HUDEP-2 (cell line): ENCODE data around the gene DNAJB2.
"Not testable (repeated sequence)": the region's sequence is repeated elsewhere in the genome, so short reads cannot be mapped to it uniquely, and the experiment has no call there.

Experiments used
- DNase-seq, 76 experiments: peaks; one replicate each; lab custom pipeline; 2025; ENCODE audit not compliant: unreplicated experiment in 76 of 76; lab: John Stamatoyannopoulos, UW

Gene DNAJB2

DNA sequence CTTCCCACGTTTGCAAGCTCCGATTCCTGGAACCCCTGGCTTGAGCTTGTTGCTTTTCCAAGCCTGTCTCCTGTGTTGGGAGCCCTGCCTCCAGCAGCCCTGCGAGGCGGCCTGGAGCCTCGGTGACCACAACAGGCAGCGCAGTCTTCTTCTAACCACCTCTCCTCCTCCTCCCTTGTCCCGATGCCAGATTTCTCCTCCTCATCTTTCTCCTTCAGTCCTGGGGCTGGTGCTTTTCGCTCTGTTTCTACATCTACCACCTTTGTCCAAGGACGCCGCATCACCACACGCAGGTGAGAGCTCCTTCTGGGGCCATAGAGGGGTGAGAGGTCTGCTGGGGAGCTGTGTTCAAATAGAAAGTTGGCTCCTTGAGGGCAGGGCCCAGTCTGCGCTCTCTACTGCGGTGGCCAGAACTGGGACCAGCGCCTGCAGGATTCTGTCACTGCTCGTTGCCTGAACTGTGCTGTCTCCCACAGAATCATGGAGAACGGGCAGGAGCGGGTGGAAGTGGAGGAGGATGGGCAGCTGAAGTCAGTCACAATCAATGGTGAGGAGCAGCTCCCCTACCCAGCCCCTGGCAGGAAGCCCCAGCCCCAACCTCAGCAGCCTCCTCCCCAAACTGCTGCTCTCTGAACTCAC lies 3.9 kb downstream of the DNAJB2 start:
- no peak for DNase-seq

DNA sequence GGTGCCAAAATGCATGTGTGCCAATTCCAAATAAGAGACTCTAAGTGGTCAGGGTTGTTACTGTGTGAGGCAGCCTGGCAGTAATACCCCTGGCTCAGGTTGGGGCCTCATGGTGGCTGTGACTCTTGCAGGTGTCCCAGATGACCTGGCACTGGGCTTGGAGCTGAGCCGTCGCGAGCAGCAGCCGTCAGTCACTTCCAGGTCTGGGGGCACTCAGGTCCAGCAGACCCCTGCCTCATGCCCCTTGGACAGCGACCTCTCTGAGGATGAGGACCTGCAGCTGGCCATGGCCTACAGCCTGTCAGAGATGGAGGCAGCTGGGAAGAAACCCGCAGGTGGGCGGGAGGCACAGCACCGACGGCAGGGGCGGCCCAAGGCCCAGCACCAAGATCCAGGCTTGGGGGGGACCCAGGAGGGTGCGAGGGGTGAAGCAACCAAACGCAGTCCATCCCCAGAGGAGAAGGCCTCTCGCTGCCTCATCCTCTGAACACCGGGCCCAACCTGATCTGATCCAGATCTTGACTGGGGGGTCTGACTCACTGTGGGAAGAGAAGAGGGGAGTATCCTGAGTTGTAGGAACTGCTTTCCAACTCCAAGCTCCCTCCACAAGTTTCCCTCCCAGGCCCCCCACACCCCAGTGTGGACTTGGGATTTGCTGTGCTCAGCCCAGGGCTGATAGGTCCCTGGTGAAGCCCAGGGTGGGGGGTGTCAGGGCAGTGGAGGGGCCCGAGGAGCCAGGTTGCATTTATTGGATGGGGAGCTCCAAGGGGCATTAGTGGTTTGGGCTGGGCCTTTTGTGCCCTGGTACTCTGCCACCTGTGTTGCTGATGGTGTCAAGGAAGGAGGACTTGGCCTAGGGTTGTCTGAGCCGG lies 5.6 kb downstream of the DNAJB2 start:
- DNase-seq: no peak

GRCh38 chr2:219285373-219285735 lies 6.2 kb downstream of the DNAJB2 start:
- no peak for DNase-seq

- DNase-seq: peak in 28 of 76 experiments; percentile 4 to 48 (median 29)
These were observed 6.8 kb downstream of the DNAJB2 start for GRCh38 chr2:219285894-219286425.

- peak in 63 of 76 experiments; percentile 6 to 79 (median 48) for DNase-seq
These were observed 7.4 kb downstream of the DNAJB2 start for GRCh38 chr2:219286436-219287115.

DNA sequence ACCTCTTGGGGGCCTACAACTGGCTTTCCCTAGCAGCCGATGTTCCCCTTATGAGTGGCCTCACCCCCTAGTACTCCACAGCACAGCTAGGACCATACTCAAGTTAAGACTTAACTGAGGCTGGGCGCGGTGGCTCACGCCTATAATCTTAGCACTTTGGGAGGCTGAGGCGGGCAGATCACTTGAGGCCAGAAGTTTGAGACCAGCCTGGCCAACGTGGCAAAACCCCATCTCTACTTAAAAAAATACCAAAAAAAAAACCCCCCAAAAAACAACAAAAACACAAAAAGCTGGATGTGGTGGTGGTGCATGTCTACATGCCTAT lies 7.9 kb downstream of the DNAJB2 start:
- DNase-seq: not testable (repeated sequence)

DNA sequence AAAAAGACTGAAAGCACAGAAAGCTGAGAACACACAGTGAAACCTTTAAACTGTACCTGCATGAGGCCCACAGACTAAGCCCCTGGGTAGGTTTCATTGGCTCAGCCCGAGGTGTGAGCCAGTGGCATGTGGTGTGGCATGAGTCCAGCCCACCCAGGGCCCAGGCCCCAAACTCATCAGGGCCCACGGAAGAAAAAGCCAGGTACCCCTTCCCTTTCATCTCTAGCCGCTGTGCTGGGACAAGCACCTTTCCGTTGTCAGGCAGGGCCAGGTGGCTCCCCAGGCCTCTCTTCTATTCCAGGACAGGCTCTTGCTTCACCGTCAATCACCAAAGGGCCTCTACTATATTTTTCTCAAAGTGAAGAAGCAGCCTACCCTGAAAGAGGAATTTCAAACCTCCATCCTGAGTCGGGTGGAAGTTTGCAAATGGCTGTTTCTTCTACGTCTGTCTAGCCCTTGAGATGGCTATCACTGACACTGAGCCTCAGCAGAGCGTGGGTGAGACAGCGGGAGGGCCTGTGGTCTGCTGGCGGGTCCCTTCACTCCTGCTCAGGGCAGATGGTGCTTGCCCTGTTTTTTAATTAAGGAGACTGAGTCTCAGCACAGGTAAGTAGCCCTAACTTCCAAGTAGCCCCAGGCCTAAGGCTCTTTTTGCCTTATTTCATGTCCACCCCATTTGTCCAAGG lies 8.6 kb downstream of the DNAJB2 start:
- DNase-seq: peak in 38 of 76 experiments; percentile 8 to 58 (median 26)

DNA sequence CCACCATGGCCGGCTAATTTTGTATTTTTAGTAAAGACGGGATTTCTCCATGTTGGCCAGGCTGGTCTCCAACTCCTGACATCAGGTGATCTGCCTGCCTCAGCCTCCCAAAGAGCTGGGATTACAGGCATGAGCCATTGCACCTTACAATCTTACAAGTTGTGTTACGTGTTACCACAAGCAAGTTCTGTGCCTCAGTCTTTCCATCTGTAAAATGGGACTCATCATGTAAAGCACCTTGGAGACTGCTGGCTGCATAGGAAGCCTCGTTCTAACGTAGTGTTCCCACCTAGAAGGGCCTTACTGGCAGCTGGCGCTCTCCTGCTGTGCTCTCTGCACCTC lies 10.0 kb downstream of the DNAJB2 start:
- DNase-seq: no peak

- peak in 73 of 76 experiments; percentile 8 to 93 (median 76) for DNase-seq
These were observed 10.6 kb downstream of the DNAJB2 start for GRCh38 chr2:219289537-219290361.

- DNase-seq: no peak
These were observed 11.4 kb downstream of the DNAJB2 start for GRCh38 chr2:219290381-219291171.

DNA sequence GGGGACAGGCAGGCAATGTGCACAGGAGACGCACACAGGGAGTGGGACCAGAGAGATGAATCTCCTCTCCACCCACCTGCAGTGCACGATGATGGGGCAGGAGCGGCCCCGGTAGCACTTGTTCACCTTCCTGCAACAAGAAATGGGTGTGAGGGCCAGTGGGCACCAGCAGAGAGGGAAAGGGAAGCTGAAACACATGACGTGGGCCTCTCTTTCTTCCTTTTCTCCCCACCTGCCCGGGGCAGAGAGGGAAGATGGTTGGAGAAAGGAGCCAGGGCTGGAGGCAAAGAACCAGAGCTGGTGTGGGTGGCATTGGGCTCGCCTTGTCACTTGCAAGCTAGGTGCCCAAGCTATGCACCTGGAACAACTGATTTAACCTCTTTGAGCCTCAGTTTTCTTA lies 12.2 kb downstream of the DNAJB2 start:
- DNase-seq: no peak

DNA sequence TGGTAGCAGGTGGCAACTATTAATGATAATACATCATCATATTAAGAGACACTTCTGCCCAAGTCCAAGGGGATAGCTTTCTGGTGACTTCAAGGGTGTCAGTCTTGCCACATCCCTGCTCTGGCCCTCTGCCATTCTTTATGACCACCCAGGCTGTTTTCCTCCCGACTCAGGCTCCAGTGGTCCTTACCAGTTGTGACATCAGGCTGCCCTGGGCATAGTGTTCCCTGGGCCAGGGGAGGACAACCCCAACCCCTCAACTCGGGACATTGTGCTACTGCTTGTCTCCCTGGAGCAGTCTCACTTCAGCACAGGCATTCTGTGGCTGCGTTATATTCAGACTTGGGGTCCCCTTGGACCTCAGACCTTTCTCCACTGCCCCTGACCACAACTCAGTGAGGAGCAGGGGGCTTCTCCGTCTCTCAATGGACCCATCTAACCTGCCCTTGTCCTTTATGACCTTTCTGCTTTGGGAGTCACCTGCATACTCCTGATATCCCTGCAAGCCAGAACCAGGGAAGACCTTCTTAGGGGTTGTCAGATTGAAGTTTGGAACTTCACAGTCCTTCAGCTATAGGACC lies 12.8 kb downstream of the DNAJB2 start:
- DNase-seq: no peak

DNA sequence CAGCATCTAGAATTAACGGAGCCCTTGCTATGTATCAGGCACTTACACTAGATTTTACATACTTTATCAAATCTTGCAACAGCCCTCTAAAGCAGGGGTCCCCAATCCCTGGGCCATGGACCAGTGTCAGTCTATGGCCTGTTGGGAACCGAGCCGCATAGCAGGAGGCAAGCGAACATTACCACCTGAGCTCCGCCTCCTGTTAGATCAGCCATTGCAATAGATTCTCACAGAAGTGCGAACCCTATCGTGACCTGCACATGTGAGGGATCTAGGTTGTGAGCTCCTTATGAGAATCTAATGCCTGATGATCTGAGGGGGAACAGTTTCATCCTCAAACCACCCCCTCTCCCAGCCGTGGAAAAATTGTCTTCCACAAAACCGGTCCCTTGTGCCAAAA lies 13.4 kb downstream of the DNAJB2 start:
- no peak for DNase-seq

GRCh38 chr2:219293736-219294231 lies 14.6 kb downstream of the DNAJB2 start:
- DNase-seq: no peak

DNA sequence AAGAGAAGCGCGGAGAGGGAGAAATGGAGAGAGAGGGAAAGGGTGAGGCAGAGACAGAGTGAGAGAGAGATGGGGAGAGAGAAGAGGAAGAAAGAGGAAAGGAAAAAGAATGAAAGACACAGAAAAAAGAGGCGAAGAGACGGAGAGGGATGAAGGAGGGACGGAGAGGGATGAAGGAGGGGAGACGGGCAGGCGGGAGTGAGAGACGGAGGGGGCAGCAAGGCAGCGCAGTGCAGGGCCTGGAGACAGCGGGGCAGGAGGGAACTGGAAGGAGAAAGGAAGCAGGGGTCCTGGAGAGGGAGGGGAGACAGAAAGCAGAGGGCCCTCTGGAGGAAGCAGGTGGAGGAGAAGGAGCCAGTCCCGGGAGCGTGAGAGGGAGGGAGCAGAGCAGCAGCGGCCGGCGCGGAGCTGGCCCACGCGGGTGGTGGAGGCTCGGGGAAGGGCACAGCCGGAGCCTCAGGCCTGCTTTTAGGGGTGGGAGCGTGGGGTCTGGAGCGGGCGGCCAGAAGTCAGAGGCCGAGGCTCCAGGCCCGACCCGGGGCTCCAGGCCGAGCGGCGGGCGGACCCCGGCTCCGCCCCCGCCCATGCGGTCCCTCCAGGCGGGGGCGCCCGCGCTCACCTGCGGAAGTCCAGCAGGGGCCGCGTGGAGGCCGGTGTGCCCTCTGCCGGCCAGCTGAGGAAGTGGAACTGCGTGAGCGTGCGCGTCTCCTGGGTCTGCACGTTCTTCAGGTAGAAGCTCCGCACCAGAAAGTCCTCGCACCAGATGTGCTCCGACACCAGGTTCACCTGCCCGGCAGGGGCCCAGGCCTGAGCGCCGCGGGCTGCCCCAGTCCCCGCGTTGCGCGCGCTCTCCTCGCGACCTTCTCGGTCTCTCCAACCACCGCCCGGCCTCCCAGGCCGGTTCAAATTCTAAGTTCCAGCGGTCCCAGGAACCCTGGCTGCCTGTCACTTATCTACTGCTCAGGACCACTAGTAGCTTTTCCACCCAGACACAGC lies 15.5 kb downstream of the DNAJB2 start:
- peak in 72 of 76 experiments; percentile 12 to 84 (median 69) for DNase-seq

DNA sequence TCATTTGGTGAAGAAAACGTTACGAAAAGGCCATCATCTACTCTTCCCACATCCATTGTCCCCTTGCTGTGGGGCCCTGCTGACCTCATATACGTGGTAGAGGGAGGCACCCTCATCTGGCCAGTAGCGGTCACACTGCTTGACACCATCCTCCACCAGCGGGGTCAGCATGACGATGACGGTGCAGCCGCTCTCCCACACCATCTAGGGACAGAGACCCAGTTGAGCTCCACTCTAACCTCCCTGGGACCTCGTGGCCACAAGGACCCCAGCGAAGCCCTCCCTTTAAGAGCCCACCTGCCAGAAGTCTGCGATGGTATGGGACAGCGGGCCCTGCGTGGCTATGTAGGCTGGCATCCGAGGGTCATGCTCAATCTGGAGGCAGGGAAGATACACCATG lies 17.0 kb downstream of the DNAJB2 start:
- DNase-seq: no peak

DNA sequence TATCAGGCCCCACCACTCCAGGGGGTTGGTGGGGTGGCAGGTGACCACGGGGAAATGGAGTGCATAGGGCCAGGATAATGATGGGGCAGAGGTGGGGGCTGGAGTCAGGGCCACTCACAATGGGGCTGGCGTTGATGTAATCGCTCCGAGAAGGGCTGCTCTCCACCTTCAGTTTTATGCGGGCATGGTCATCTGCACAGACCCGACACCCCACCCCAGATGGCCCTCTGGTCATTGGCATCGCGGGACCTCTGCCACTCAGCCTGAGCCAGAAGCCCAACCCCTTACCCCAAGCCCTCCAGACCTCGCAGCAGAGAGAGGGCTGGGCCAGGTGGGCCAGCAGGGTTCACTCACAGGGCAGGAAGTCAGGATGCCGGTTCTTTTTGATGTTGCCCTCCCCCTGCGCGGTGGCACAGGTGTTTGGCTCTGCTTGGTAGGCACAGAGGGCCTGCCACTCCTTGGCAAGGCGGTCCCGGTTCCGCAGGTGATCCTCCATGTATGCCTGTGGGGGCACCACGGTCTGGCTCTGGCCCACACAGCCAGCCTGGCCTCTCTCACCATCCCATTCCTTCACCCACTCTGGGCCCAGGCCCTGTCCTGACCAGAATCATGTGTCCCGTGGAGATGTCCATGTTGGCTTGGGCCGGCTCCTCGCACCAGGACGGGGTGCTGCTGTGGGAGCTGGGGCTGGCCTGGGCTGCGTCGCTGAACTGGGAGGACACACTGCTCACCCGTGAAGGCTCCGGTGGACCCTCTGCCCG lies 17.6 kb downstream of the DNAJB2 start:
- DNase-seq: no peak
